Adrenal gland (tissue), 12 donors: ENCODE measurements around the gene GCNT2. TPM values are rescaled to one million over a fixed set of nuclear protein-coding genes. Genes with fewer than 3 reads are reported as not detected.

Source experiments
- DNase-seq, 7 donors: peaks; one replicate each; pipeline ENCODE4 v3.0.0-alpha.2; 2019 to 2020
- H3K27ac ChIP-seq, 5 donors: fragments of 200-600 bp; sonication (generic) in 4 of 5; 1 replicate in 3 of 5; 2 replicates in 2 of 5; pipeline versions ENCODE4 v1.5.1 to v1.8.0; 2016 to 2020; ENCODE audit warnings: mild to moderate bottlenecking in 1 of 5
- H3K27me3 ChIP-seq: fragments of 200-600 bp; 2 replicates; pipeline ENCODE4 v1.8.0; 2021
- H3K36me3 ChIP-seq, 2 donors: fragments of 200-600 bp; replicated peaks in 1 of 2; 1 replicate in 1 of 2; 2 replicates in 1 of 2; pipeline versions ENCODE4 v1.5.1 to v1.8.0; 2018 to 2022
- H3K4me1 ChIP-seq, 2 donors: fragments of 200-600 bp; replicated peaks in 1 of 2; 1 replicate in 1 of 2; 2 replicates in 1 of 2; pipeline versions ENCODE4 v1.5.1 to v1.8.0; 2018 to 2021
- H3K4me3 ChIP-seq, 4 donors: fragments of 200-600 bp; sonication (generic) in 3 of 4; one replicate each; pipeline ENCODE4 v1.5.1; 2016 to 2018
- H3K9me3 ChIP-seq, 3 donors: fragments of 200-600 bp; sonication (generic) in 1 of 3; replicated peaks in 1 of 3; 1 replicate in 2 of 3; 2 replicates in 1 of 3; pipeline versions ENCODE4 v1.5.1 to v1.8.0; 2016 to 2021
- CTCF ChIP-seq, 6 experiments: fragments of 450-650 bp in 4 of 6; fragments of 200-600 bp in 2 of 6; sonication (generic) in 1 of 6; IDR thresholded peaks; 1 replicate in 5 of 6; 2 replicates in 1 of 6; pipeline versions ENCODE4 v1.5.1 to v1.8.0; 2016 to 2021; ENCODE audit warnings: antibody characterized with exemption in 6 of 6, mild to moderate bottlenecking in 2 of 6, moderate library complexity in 1 of 6
- POLR2A ChIP-seq, 2 donors: fragments of 450-650 bp; IDR thresholded peaks; one replicate each; pipeline ENCODE4 v1.6.1; 2017; ENCODE audit warnings: antibody characterized with exemption in 2 of 2, mild to moderate bottlenecking in 2 of 2, moderate library complexity in 1 of 2
- WGBS, 4 donors: extraction: QIAGEN DNeasy Blood & Tissue Kit in 2 of 4; methylation state at CpG; one replicate each; pipeline versions ENCODE4 v1.1.5 to v1.1.7; 2013 to 2017; 5-methylcytosine and 5-hydroxymethylcytosine counted together
- intact Hi-C, 2 donors: fragments of 100-400 bp; cut with DNase I; formaldehyde crosslinking; loops; one replicate each; pipeline versions ENCODE4 v1.14.1 to v1.15.0; 2022 to 2023
- polyA plus RNA-seq, 3 donors: library from polyadenylated mRNA; stranded (reverse); fragments of 200-250 nt in 2 of 3; fragments of 350-450 nt in 1 of 3; fragmentation: Illumina TruSeq in 1 of 3; extraction: RNeasy Lipid Tissue Mini Kit (QIAGEN cat#74804) in 1 of 3; gene quantifications; one replicate each; pipeline ENCODE4 v1.2.3, GENCODE V29; 2013 to 2014
- total RNA-seq, 9 donors: library from RNA; depleted of rRNA in 4 of 9; stranded (reverse); fragments of >200 nt in 4 of 9; fragments of 120-200 nt in 1 of 9; fragmentation: NEBNext Ultra II Directional in 1 of 9; extraction: Animal tissue kit (Norgen Biotek cat#: 25700) in 1 of 9; gene quantifications; one replicate each; pipeline versions ENCODE4 v1.1.0 to v1.2.4, GENCODE V29; 2013 to 2023
- donor health status: healthy with polysubstance abuse.
- donor health status: Bipolar disorder and iron deficiency.
- donor health status: DM: yes; HTN: yes; CAD: no.
- donor health status: DM: no; HTN: no; CAD: no.
- donor health status: DM: no; HTN: no; CAD: no.
- donor health status: DM: yes; HTN: yes; CAD: no.

The GCNT2 gene
- total and polyA plus RNA-seq, 12 donors, result 0.27 to 4.0 (median 1.7) TPM

GRCh38 chr6:10510592-10511367 lies 10.4 kb upstream of the GCNT2 start:
- Histone ChIP-seq H3K9me3 (no peaks in the 10 kb centered on the region), H3K27ac (no peak overlapping the region), H3K4me1 (no peaks in the 10 kb centered on the region), H3K27me3 (no peaks in the 10 kb centered on the region), H3K36me3 (no peaks in the 10 kb centered on the region), H3K4me3 (no peak overlapping the region)
- intact Hi-C loops, result no loop called here
- peak; percentile 40 to 67 (median 52) for DNase-seq
- TF ChIP-seq CTCF (IDR thresholded peaks at IDR 0.05), result peak; percentile 39 to 70 (median 56)
- TF ChIP-seq POLR2A (IDR thresholded peaks at IDR 0.05), result no peak
- 42 to 50% (median 47%) methylated on average over 17 of the region's 17 CpGs for WGBS, 4 donors

- no peak for TF ChIP-seq POLR2A (IDR thresholded peaks at IDR 0.05)
- no peak for TF ChIP-seq CTCF (IDR thresholded peaks at IDR 0.05)
- no peak for DNase-seq
- H3K4me3 ChIP-seq, result no peak overlapping the region
- WGBS, 4 donors, result 54 to 70% (median 60%) methylated on average over 2 of the region's 2 CpGs
- H3K27me3 ChIP-seq, result no peaks in the 10 kb centered on the region
- H3K9me3 ChIP-seq, result no peaks in the 10 kb centered on the region
- no peaks in the 10 kb centered on the region for H3K4me1 ChIP-seq
- intact Hi-C loops, result no loop called here
- no peak overlapping the region for H3K27ac ChIP-seq
- H3K36me3 ChIP-seq, result no peaks in the 10 kb centered on the region
These were observed 9.7 kb upstream of the GCNT2 start for GRCh38 chr6:10511477-10511876.

- H3K4me3 ChIP-seq, result no peak overlapping the region
- 58 to 68% (median 64%) methylated on average over 2 of the region's 2 CpGs for WGBS, 4 donors
- H3K27ac ChIP-seq, result no peak overlapping the region
- TF ChIP-seq POLR2A (IDR thresholded peaks at IDR 0.05) (no peak), CTCF (IDR thresholded peaks at IDR 0.05) (no peak)
- intact Hi-C loops, result no loop called here
- no peaks in the 10 kb centered on the region for H3K9me3 ChIP-seq
- DNase-seq, result no peak
- no peaks in the 10 kb centered on the region for H3K27me3 ChIP-seq
- H3K4me1 ChIP-seq, result no peaks in the 10 kb centered on the region
- no peaks in the 10 kb centered on the region for H3K36me3 ChIP-seq
These were observed 7.6 kb upstream of the GCNT2 start for GRCh38 chr6:10513544-10513943.

GRCh38 chr6:10514049-10514780 lies 6.9 kb upstream of the GCNT2 start:
- Histone ChIP-seq H3K36me3 (no peaks in the 10 kb centered on the region), H3K4me1 (no peaks in the 10 kb centered on the region), H3K27ac (no peak overlapping the region), H3K27me3 (no peaks in the 10 kb centered on the region), H3K9me3 (no peaks in the 10 kb centered on the region), H3K4me3 (no peak overlapping the region)
- intact Hi-C loops, result no loop called here
- DNase-seq, result no peak
- WGBS, 4 donors, result 73 to 87% (median 75%) methylated on average over 15 of the region's 15 CpGs
- TF ChIP-seq CTCF (IDR thresholded peaks at IDR 0.05), result no peak
- TF ChIP-seq POLR2A (IDR thresholded peaks at IDR 0.05), result no peak
